ENCODE data around the gene ELOVL7.
"Not testable (repeated sequence)": the region's sequence is repeated elsewhere in the genome, so short reads cannot be mapped to it uniquely, and the experiment has no call there.

ELOVL7 gene

DNA sequence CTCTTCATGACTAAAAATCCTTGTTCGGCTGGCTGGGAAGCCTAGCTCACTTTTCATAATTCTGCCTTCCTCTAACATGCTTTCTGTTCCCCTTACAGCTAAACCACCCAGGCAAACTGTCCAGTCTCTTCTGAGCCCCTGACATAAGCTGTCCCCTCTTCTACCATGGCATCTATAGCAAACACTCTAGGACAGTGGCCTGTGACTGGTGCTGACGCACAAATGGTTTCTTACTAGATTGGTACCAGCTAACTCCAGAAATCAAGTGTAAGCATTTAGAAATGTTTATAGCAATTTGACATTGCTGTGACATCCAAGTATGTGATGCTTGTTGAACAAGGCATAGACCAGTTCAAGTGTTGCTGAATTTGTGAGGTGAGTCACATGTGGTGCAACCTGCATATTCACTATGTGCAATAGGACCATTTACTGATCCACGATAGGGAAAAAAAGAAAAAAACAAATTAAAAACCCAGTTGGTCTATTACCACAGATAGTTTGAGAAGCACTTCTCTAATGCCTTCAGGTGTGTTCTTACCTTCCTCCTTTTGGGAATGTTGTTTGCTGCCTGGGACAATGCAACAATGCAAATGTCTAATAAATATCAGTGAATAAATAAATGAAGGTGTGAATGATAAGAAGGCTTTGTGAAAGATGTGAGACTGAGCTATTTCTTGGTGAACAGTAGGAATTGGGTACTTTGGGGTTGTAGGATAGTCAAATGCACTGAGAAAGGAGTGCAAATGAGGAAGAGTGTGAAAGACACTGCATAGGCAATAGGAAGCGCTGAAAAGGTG is 22.4 kb downstream of the ELOVL7 start:
- no peak overlapping the region for H3K27ac Mint-ChIP-seq
- H3K4me1 Mint-ChIP-seq (ENCODE audit: low read depth), result peaks cover 4% of the 10 kb centered on the region
- H3K9me3 Mint-ChIP-seq, result no peaks in the 10 kb centered on the region
- H3K36me3 Mint-ChIP-seq (ENCODE audit: low read depth), result no peaks in the 10 kb centered on the region
- H3K4me3 Mint-ChIP-seq, result no peak overlapping the region
- intact Hi-C loops (cut with micrococcal nuclease), result no loop called here
- no peaks in the 10 kb centered on the region for H3K27me3 Mint-ChIP-seq

DNA sequence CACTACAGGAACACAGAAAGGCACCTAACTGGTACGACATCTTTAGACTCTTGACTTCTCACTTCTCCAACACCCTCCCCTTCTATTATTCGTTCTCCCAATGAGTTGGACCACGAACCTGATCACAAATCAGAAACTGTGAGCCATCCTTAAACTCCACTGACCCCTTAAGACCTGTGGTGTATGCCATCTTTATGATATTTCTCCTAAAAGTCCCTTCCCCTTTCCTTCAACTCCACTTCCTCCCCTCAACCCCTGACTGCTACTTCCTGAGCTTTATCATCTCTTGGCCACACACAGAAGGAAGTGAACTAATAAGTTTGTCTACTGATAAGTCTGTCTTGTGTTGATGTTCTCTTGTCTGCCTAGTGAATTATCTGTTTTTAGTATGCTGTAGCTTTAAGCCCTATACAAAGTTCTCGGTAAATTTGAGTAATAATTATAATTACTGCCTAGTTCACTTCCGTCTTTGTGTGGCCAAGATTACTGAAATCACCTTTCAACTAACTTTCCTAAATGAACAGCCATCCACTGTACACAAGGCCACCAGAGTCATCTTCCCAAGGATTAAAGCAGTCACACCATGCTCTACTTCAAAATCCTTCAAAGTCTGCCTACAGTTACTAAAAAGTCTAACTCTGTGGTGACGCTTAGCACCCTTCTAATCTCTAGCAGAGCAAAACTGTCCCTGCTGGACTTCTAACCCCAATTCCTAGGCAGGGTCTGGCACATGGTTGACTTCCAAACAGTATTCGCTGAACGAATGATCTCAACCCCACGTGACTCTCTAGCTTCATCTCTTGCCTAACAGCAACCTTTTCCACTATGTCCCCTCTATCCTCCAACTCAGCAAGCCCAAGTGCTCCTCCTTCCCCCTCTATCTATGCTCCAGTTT is 23.2 kb downstream of the ELOVL7 start:
- intact Hi-C loops (cut with micrococcal nuclease), result no loop called here
- no peaks in the 10 kb centered on the region for H3K36me3 Mint-ChIP-seq (ENCODE audit: low read depth)

DNA sequence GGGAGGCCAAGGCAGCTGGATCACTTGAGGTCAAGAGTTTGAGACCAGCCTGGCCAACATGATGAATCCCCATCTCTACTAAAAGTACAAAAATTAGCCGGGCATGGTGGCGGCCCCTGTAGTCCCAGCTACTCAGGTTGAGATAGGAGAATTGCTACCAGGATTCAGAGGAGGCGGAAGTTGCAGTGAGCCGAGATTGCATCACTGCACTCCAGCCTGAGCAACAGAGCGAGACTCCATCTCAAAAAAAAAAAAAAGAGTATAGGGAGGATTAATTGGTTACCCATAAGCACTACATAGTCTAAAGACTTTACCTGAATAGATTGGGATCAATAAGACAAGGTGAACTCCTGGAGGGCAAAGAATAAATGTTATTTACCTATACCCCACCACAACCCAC is 27.9 kb downstream of the ELOVL7 start:
- H3K27ac Mint-ChIP-seq; H3K9me3 Mint-ChIP-seq; H3K27me3 Mint-ChIP-seq; H3K36me3 Mint-ChIP-seq (ENCODE audit: low read depth); H3K4me3 Mint-ChIP-seq; intact Hi-C loops (cut with micrococcal nuclease); H3K4me1 Mint-ChIP-seq (ENCODE audit: low read depth): not testable (repeated sequence)

More for the DNA sequence above, 23.2 kb downstream of the ELOVL7 start:
- no peaks in the 10 kb centered on the region for H3K4me1 Mint-ChIP-seq (ENCODE audit: low read depth)
- no peak overlapping the region for H3K27ac Mint-ChIP-seq
- no peaks in the 10 kb centered on the region for H3K27me3 Mint-ChIP-seq
- H3K9me3 Mint-ChIP-seq, result no peaks in the 10 kb centered on the region
- H3K4me3 Mint-ChIP-seq, result no peak overlapping the region

DNA sequence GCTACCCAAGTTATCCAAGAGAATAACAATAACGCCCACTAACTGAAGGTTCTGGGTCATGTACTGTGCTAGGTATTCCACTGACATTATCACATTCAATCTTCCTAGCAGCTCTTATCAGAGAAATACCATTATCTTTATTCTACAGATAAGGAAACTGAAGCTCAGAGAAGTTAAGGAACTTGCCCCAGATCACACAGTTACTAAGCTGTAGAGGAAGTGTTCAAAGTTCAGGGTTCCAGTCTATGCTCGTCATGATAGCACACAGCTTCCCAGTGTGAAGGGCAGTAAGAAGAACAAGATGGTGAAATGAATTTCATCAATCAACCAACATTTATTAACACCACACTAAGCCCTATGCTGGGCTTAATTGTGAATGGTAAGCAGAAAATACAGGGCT is 29.6 kb downstream of the ELOVL7 start:
- Mint-ChIP-seq H3K9me3 (no peaks in the 10 kb centered on the region), H3K36me3 (ENCODE audit: low read depth) (no peaks in the 10 kb centered on the region), H3K27ac (no peak overlapping the region), H3K4me1 (ENCODE audit: low read depth) (no peaks in the 10 kb centered on the region), H3K4me3 (no peak overlapping the region), H3K27me3 (no peaks in the 10 kb centered on the region)
- intact Hi-C loops (cut with micrococcal nuclease), result no loop called here

DNA sequence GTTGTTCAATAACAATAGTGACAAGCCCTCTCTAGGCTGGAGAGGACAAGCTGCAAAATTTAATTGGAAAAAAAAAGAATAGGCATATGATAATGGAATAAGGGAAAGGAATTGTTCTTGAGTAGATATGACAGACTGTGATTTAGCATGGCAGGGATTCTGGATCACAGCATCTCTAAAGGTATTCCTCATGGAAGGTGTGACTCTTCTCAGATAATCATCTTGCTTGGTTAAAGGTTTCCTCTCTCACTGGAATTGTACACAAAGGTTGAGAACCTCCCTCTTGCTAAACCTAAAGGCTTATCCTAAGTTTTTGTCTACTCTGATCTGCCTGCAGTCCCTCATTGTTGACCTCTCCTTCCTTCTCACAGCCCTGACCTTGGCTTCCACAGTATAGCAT is 31.6 kb downstream of the ELOVL7 start:
- Mint-ChIP-seq H3K4me1 (ENCODE audit: low read depth) (no peaks in the 10 kb centered on the region), H3K27me3 (no peaks in the 10 kb centered on the region), H3K27ac (no peak overlapping the region), H3K36me3 (ENCODE audit: low read depth) (no peaks in the 10 kb centered on the region), H3K4me3 (no peak overlapping the region), H3K9me3 (no peaks in the 10 kb centered on the region)
- intact Hi-C loops (cut with micrococcal nuclease), result no loop called here

DNA sequence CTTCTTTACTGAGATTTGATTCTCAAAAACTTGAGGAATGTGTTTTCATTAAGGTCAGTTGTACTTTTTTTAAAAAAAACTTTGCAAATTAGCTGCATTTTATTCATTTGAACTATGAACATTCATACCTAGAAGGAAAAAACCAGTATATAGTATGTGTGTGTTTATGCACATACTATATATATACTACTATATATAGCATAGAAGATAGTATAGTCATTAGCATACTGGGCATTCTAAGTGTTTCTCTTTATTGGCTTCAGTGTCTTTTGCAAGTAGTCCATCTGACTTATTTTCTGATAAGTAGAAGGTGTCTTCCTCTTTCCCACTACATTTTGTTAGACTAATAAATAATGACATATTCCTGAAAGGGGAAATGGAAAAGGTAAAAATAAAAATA is 33.0 kb downstream of the ELOVL7 start:
- Mint-ChIP-seq H3K27me3 (no peaks in the 10 kb centered on the region), H3K4me3 (no peak overlapping the region), H3K27ac (no peak overlapping the region), H3K4me1 (ENCODE audit: low read depth) (no peaks in the 10 kb centered on the region), H3K36me3 (ENCODE audit: low read depth) (no peaks in the 10 kb centered on the region), H3K9me3 (no peaks in the 10 kb centered on the region)
- intact Hi-C loops (cut with micrococcal nuclease), result no loop called here

DNA sequence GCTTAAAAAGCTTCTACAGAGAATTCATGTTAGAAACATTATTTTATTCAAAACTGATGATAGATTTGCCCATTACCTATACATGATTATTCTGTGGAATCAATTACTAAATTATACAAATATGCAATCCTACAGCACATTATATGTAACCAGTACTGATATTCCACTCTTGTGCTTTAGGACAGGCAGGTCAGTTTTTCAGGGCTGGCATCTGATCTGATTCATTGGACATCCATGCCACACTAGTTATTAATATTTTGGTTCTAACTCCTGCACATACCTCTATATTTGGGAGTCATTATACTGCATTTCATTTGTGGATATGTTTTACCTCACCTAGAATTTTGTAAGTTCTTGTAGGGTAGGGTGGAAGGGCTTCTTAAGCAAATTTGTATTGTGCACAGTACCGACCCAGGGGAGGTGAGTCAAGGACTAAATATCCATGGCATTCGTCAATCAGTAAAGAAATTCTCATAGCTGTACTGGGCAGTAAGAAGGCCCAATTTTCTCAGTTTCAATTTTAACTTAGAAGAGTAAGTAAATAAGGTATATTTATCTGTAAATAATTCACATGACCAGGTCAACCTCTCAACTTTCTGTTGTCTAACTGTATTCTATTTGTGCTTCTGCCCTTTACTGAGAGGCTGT is 33.5 kb downstream of the ELOVL7 start:
- no peaks in the 10 kb centered on the region for H3K36me3 Mint-ChIP-seq (ENCODE audit: low read depth)
- H3K27me3 Mint-ChIP-seq, result no peaks in the 10 kb centered on the region
- no peak overlapping the region for H3K4me3 Mint-ChIP-seq
- intact Hi-C loops (cut with micrococcal nuclease), result no loop called here
- H3K27ac Mint-ChIP-seq, result no peak overlapping the region
- H3K9me3 Mint-ChIP-seq, result no peaks in the 10 kb centered on the region
- no peaks in the 10 kb centered on the region for H3K4me1 Mint-ChIP-seq (ENCODE audit: low read depth)

DNA sequence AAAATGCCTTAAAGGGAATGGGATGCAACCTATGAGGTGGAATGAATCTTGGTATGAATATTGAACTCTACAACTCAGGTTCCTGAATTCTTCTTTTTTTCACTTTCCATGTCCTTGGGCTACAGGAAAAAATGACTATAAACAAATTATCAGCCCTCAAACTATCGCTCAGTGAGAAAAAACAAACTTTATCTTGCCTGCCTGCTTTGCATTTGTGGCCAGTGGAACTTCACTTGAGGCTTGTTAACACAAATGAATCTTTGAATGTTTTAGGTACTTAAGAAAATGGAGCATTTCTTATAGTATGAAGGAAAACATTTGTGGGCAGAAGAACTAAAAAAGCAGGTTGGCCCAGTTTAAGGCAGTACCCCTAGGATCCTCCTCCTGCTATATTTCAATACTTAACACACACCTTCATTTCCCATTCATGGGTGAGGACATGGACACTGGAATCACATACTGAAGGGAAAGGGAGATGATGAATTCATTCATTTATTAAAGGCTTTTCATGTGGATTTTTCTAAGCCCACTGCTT is 34.1 kb downstream of the ELOVL7 start:
- Mint-ChIP-seq H3K27me3 (no peaks in the 10 kb centered on the region), H3K36me3 (ENCODE audit: low read depth) (no peaks in the 10 kb centered on the region), H3K4me1 (ENCODE audit: low read depth) (no peaks in the 10 kb centered on the region), H3K9me3 (no peaks in the 10 kb centered on the region), H3K27ac (no peak overlapping the region), H3K4me3 (no peak overlapping the region)
- intact Hi-C loops (cut with micrococcal nuclease), result no loop called here

DNA sequence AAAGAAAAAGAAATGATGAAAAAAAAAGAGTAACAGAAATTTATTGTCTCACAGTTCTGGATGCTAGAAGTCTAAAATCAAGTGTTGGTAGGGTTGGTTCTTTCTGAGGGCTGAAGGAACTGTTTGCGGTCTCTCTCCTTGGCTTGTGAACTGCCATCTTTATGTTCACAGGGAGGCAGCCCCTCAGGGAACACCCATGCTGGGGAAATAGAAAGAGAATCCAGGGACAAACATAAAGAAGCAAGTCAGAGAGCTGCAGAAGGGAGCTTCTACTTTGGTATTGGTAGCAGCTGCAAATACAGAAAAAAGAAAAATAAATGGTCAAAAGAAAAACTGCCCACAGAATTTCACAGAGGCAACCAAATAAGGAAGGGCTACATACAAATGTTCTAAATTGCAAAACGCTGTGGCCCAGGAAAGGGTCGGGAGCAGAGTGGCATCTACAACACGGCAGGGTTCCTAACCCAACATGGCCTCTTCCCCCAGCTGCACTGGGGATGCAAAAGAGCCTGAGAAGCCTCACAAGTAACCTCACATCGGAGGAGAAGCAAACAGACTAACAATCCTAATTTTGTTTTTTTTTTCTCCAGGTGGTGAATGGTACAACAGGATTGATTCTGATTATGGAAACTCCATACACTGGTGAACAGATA is 37.4 kb downstream of the ELOVL7 start:
- Mint-ChIP-seq H3K27ac (no peak overlapping the region), H3K9me3 (no peaks in the 10 kb centered on the region), H3K4me3 (no peak overlapping the region), H3K36me3 (ENCODE audit: low read depth) (no peaks in the 10 kb centered on the region), H3K27me3 (no peaks in the 10 kb centered on the region), H3K4me1 (ENCODE audit: low read depth) (peaks cover 5% of the 10 kb centered on the region)
- intact Hi-C loops (cut with micrococcal nuclease), result no loop called here

DNA sequence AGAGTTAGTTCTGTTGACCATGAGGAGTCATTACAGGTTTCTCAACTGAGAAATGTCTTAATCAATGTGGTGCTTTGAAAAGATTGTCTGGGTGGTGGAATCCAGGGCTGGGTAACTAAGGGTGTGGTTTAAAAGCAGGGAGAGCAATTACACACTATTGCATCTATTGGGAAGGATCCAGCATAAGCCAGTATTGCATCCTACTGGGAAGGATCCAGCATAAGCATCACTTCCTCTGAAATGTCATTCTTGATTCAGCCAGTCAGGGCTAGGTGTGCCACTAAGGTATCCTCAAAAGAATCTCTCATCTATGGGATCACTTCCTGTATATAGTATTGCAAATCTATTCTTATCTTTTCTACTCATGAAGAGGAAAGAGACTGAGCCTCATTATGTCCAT is 38.6 kb downstream of the ELOVL7 start:
- intact Hi-C loops (cut with micrococcal nuclease), result no loop called here
- no peak overlapping the region for H3K27ac Mint-ChIP-seq

DNA sequence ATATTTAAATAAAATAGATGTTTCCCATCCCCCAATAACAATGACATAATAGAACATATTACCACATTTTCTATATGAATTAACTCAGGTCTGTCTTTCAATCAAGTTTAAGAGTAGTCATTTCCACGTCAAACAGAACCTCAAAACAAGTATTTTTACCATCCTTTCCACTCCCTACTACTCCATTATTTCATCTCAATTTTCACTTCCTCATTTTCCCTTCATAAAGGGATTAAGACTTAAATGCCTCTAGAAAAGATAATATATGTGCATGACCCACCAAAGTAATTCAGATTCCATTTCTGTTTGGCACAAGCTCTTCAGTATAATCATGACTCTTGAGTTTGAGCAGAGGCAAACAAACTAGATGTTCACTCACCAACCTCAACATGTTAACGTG is 40.4 kb downstream of the ELOVL7 start:
- Mint-ChIP-seq H3K27ac (no peak overlapping the region), H3K9me3 (no peaks in the 10 kb centered on the region), H3K4me3 (no peak overlapping the region), H3K27me3 (no peaks in the 10 kb centered on the region), H3K36me3 (ENCODE audit: low read depth) (no peaks in the 10 kb centered on the region), H3K4me1 (ENCODE audit: low read depth) (peaks cover 5% of the 10 kb centered on the region)
- intact Hi-C loops (cut with micrococcal nuclease), result no loop called here

More for the DNA sequence above, 38.6 kb downstream of the ELOVL7 start:
- Mint-ChIP-seq H3K9me3 (no peaks in the 10 kb centered on the region), H3K36me3 (ENCODE audit: low read depth) (no peaks in the 10 kb centered on the region), H3K4me1 (ENCODE audit: low read depth) (peaks cover 5% of the 10 kb centered on the region), H3K27me3 (no peaks in the 10 kb centered on the region), H3K4me3 (no peak overlapping the region)

DNA sequence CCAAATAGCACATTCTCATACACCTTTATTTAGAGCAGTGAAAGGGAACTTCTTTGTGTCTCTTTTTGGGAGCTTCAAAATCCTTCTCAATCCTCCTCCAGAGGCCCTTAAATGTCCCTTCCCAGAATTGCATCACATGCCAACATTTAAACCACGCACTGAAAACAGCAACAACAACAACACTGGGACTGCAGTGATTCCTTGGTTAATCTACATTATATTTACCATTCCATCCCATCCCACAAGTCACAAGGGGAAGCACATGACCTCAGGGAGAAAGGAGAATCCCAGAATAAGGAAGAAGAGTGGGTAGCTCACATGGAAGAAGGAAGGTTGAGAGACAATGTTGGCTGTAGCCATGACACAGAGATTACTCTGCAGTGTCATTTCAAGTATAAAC is 41.1 kb downstream of the ELOVL7 start:
- Mint-ChIP-seq H3K4me3 (no peak overlapping the region), H3K27me3 (no peaks in the 10 kb centered on the region), H3K9me3 (no peaks in the 10 kb centered on the region), H3K4me1 (ENCODE audit: low read depth) (peaks cover 5% of the 10 kb centered on the region), H3K36me3 (ENCODE audit: low read depth) (no peaks in the 10 kb centered on the region), H3K27ac (no peak overlapping the region)
- intact Hi-C loops (cut with micrococcal nuclease), result no loop called here

DNA sequence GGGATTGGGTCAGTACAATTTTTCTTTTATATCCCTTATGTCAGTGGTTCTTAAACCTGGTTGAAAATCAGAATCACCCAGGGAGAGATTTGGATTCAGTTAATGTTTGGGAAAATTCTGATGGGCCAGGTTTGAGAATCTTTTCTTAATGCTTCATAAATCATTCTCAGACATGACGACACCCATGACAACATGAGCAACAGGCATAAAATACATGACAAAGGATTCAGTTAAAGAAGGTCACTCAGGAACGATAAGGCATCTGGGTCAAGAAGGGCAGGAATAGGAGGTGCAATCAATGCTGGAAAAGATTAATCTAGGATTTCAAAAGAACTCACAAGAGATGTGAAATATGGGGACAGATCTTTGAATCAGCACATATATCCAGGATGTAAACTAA is 41.8 kb downstream of the ELOVL7 start:
- intact Hi-C loops (cut with micrococcal nuclease), result no loop called here
- Mint-ChIP-seq H3K4me3 (no peak overlapping the region), H3K36me3 (ENCODE audit: low read depth) (no peaks in the 10 kb centered on the region), H3K27me3 (no peaks in the 10 kb centered on the region), H3K27ac (no peak overlapping the region), H3K9me3 (no peaks in the 10 kb centered on the region), H3K4me1 (ENCODE audit: low read depth) (peaks cover 5% of the 10 kb centered on the region)

All from dendritic cell treated with granulocyte-macrophage colony-stimulating factor and Interleukin-4, amounts not matched to agents 40 ng/mL and 50 ng/mL, for 4 days (primary cell).